Stomach smooth muscle (tissue), 2 donors: Measurements from ENCODE around the gene PAPSS2.
"Not testable (repeated sequence)": the region's sequence is repeated elsewhere in the genome, so short reads cannot be mapped to it uniquely, and the experiment has no call there.

Experiments used
- H3K27ac ChIP-seq: one replicate; pipeline ENCODE4 v1.7.0; 2013; ENCODE audit warnings: mild to moderate bottlenecking, low read length, inconsistent platforms
- H3K27me3 ChIP-seq, 2 donors: one replicate each; pipeline ENCODE4 v1.7.0; 2013; ENCODE audit warnings: low read length in 2 of 2; ENCODE audit not compliant: insufficient read depth in 2 of 2, control insufficient read depth in 1 of 2
- H3K36me3 ChIP-seq, 2 donors: one replicate each; pipeline ENCODE4 v1.7.0; 2013; ENCODE audit warnings: low read length in 2 of 2; ENCODE audit not compliant: control insufficient read depth in 2 of 2, insufficient read depth in 2 of 2
- H3K4me1 ChIP-seq: one replicate; pipeline ENCODE4 v1.7.0; 2013; ENCODE audit warnings: low read length; ENCODE audit not compliant: control insufficient read depth, insufficient read depth
- H3K4me3 ChIP-seq, 2 donors: one replicate each; pipeline ENCODE4 v1.7.0; 2013; ENCODE audit warnings: low read length in 2 of 2
- H3K9ac ChIP-seq, 2 donors: one replicate each; pipeline ENCODE4 v1.7.0; 2013; ENCODE audit warnings: low read length in 2 of 2, mild to moderate bottlenecking in 1 of 2
- H3K9me3 ChIP-seq, 2 donors: one replicate each; pipeline ENCODE4 v1.7.0; 2013; ENCODE audit warnings: low read length in 2 of 2; ENCODE audit not compliant: control insufficient read depth in 2 of 2
- donor health status: healthy.
- donor health status: Pancreatic carcinoma.

PAPSS2 gene

GRCh38 chr10:87642988-87643387, 16.7 kb upstream of the PAPSS2 start:
- no peaks in the 10 kb centered on the region for H3K36me3 ChIP-seq
- no peaks in the 10 kb centered on the region for H3K27me3 ChIP-seq
- H3K9ac ChIP-seq: no peak overlapping the region
- H3K4me3 ChIP-seq: no peak overlapping the region
- H3K9me3 ChIP-seq: no peaks in the 10 kb centered on the region
- H3K27ac ChIP-seq: no peak overlapping the region
- no peaks in the 10 kb centered on the region for H3K4me1 ChIP-seq

DNA sequence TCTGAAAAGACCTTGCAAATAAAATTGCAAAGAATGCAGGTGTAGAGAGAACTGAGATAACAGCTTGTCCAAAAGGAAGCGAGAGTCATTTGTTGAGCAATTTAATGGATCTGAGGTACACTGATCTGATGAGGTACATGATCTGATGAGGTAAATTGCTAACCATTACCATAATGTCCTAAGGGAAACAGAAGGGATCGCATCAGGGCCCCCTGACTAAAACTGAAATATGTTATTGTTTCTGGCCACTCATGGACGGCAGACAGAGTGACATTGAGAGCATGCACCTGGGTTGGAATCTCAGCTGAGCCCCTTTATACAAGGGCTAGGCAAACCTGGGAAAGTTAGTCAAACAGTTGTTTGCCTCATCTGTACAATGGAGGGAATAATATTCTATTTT, 15.8 kb upstream of the PAPSS2 start:
- H3K9ac ChIP-seq: no peak overlapping the region
- no peaks in the 10 kb centered on the region for H3K9me3 ChIP-seq
- H3K4me3 ChIP-seq: no peak overlapping the region
- no peak overlapping the region for H3K27ac ChIP-seq
- no peaks in the 10 kb centered on the region for H3K4me1 ChIP-seq
- no peaks in the 10 kb centered on the region for H3K36me3 ChIP-seq
- no peaks in the 10 kb centered on the region for H3K27me3 ChIP-seq

- not testable (repeated sequence) for H3K27ac ChIP-seq, H3K27me3 ChIP-seq, H3K4me3 ChIP-seq, H3K9ac ChIP-seq, H3K36me3 ChIP-seq, H3K4me1 ChIP-seq, H3K9me3 ChIP-seq
Measured at GRCh38 chr10:87644500-87644899, 15.2 kb upstream of the PAPSS2 start.

DNA sequence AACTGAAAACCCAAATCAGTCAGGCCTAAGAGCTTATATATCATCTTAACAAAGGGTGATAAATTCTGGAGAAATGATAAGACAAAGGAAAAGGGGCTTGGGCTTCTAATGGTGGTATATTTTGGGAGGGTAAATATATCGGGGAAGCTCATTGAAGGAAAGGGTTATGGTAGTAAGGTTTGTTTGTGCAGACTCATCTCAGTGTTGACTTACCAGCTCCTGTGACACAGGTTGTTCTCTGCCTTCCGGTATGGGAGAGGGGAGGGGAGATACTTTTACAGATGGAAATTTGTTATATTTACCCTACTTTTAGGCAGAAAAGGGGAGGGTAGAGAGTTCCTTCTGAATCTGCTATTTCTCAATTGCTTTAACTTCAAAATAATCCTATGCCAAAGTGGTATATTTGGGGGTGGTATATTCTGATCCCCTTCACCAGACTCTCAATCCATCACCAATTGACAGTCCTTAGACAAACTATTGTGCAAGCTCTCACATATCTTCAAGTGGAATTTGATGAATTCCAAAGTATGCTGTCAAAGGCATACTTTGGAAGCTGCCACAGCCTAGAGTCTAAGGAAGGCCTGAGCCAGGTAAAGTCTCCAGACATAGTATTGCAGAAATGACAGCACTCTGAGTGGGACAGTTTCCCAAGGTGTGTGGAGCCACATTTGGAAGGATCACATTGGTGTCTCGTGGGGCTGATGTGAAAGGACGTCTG, 13.3 kb upstream of the PAPSS2 start:
- no peaks in the 10 kb centered on the region for H3K4me1 ChIP-seq
- no peaks in the 10 kb centered on the region for H3K27me3 ChIP-seq
- H3K9ac ChIP-seq: no peak overlapping the region
- no peak overlapping the region for H3K27ac ChIP-seq
- H3K4me3 ChIP-seq: no peak overlapping the region
- H3K9me3 ChIP-seq: no peaks in the 10 kb centered on the region
- no peaks in the 10 kb centered on the region for H3K36me3 ChIP-seq

GRCh38 chr10:87646935-87647334, 12.7 kb upstream of the PAPSS2 start:
- Histone ChIP-seq H3K9ac (no peak overlapping the region), H3K4me1 (no peaks in the 10 kb centered on the region), H3K27ac (no peak overlapping the region), H3K9me3 (no peaks in the 10 kb centered on the region), H3K36me3 (no peaks in the 10 kb centered on the region), H3K4me3 (no peak overlapping the region), H3K27me3 (no peaks in the 10 kb centered on the region)

DNA sequence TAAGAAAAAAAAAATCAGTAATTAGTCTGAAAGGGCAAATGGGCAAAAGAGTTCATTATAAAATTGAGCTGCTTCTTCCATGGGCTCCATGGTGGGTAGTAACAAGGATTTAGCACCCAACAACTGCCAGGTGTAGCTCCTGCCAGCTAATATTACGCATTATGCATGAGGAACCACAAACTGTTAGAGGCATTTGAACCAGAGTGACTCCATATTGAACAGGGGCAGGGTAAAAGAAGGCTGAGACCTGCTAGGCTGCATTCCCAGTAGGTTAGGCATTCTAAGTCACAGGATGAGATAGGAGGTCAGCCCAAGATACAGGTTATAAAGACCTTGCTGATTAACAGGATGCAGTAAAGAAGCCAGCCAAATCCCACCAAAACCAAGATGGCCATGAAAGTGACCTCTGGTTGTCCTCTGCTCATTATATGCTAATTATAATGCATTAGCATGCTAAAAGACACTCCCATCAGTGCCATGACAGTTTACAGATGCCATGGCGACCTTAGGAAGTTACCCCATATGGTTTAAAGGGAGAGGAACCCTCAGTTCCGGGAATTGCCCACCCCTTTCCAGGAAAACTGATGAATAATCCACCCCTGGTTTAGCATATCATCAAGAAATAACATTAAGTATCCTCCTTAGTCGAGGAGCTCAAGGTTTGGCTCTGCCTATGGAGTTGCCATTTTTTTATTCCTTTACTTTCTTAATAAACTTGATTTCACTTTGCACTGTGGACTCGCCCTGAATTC, 8.7 kb upstream of the PAPSS2 start:
- Histone ChIP-seq H3K27me3 (no peaks in the 10 kb centered on the region), H3K9ac (no peak overlapping the region), H3K9me3 (no peaks in the 10 kb centered on the region), H3K36me3 (no peaks in the 10 kb centered on the region), H3K4me1 (no peaks in the 10 kb centered on the region), H3K27ac (no peak overlapping the region), H3K4me3 (no peak overlapping the region)

GRCh38 chr10:87651801-87652200, 7.9 kb upstream of the PAPSS2 start:
- Histone ChIP-seq H3K4me3 (no peak overlapping the region), H3K27ac (no peak overlapping the region), H3K4me1 (no peaks in the 10 kb centered on the region), H3K36me3 (no peaks in the 10 kb centered on the region), H3K9me3 (no peaks in the 10 kb centered on the region), H3K9ac (no peak overlapping the region), H3K27me3 (no peaks in the 10 kb centered on the region)

DNA sequence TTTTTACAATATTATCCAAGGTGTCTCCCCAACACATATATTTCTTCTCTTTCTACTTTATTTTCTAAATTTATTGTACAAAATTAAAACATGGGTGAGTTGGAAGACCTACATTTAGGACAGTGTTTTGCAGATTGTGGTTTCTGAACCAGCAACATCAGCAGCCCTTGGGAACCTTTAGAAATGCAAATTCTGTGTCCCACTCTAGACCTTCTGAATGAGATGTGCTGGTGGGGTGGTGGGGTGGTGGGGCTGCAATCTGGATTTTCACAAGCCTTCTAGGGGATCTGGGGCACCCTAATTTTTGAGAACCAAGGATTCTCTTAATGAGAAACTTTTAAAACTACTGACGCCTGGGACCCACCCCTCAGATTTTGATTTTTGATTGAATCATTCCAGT, 7.4 kb upstream of the PAPSS2 start:
- Histone ChIP-seq H3K27ac (no peak overlapping the region), H3K9me3 (no peaks in the 10 kb centered on the region), H3K27me3 (no peaks in the 10 kb centered on the region), H3K4me3 (no peak overlapping the region), H3K9ac (no peak overlapping the region), H3K36me3 (no peaks in the 10 kb centered on the region), H3K4me1 (no peaks in the 10 kb centered on the region)

DNA sequence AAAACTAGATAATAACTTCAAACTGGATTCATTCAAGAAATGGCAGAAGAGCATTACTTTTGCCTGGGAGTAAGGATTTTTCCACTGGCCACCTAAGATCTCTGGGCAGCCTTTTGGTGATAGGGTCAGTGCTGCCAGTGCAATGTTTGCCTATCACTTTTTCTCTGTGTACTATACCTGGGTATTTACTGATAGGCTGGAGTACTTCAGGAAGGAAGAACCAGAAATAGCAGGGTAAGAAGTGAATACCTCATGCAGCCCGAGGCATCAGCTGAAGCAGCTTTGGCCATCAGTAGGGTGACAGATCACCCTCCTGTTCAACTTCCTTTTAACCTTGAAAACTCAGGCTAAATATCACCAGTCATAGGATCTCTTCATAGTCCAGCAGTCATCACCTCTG, 5.5 kb upstream of the PAPSS2 start:
- Histone ChIP-seq H3K36me3 (no peaks in the 10 kb centered on the region), H3K27ac (no peak overlapping the region), H3K9me3 (no peaks in the 10 kb centered on the region), H3K4me3 (no peak overlapping the region), H3K9ac (no peak overlapping the region), H3K27me3 (no peaks in the 10 kb centered on the region), H3K4me1 (no peaks in the 10 kb centered on the region)

GRCh38 chr10:87656431-87657072, 3.1 kb upstream of the PAPSS2 start:
- H3K4me1 ChIP-seq: peaks cover 6% of the 10 kb centered on the region
- H3K36me3 ChIP-seq: no peaks in the 10 kb centered on the region
- no peak overlapping the region for H3K9ac ChIP-seq
- H3K9me3 ChIP-seq: no peaks in the 10 kb centered on the region
- H3K27ac ChIP-seq: no peak overlapping the region
- peaks cover 0 to 4% of the 10 kb centered on the region in 2 donors for H3K27me3 ChIP-seq
- H3K4me3 ChIP-seq: no peak overlapping the region

DNA sequence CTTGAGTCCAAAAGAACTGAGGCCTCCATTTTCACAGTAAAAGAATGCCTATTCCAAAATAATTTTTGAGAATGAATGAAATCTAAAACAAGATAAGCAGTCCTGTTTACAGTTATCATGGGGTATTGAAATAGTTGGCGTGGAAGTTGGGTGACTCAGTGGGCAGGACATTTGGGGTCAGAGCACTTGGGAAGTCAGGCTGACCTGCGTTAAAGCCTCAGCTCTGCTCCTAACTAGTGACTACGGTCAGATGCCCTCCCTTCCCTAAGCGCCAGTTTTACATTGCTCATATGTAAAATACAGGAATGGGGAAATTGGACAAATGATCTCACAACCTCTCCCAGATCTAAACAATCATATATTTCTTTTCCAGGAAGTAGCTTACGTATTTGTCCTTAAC, 2.3 kb upstream of the PAPSS2 start:
- H3K9ac ChIP-seq: no peak overlapping the region
- no peak overlapping the region for H3K27ac ChIP-seq
- H3K4me3 ChIP-seq: no peak overlapping the region
- peaks cover 7% of the 10 kb centered on the region for H3K4me1 ChIP-seq
- H3K27me3 ChIP-seq: peaks cover 0 to 4% of the 10 kb centered on the region in 2 donors
- no peaks in the 10 kb centered on the region for H3K9me3 ChIP-seq
- no peaks in the 10 kb centered on the region for H3K36me3 ChIP-seq
